ENCODE data around the gene SLC43A2.
"Not testable (repeated sequence)": the region's sequence is repeated elsewhere in the genome, so short reads cannot be mapped to it uniquely, and the experiment has no call there.

SLC43A2 gene

GRCh38 chr17:1532836-1533602 lies 95.6 kb downstream of the SLC43A2 start:
- DNase-seq: no peak

- no peak for DNase-seq
Measured at GRCh38 chr17:1529863-1530262, 98.8 kb downstream of the SLC43A2 start.

GRCh38 chr17:1526876-1527275 lies 101.8 kb downstream of the SLC43A2 start:
- DNase-seq: not testable (repeated sequence)

- DNase-seq: no peak
Measured at GRCh38 chr17:1522626-1523025, 106.0 kb downstream of the SLC43A2 start.

DNA sequence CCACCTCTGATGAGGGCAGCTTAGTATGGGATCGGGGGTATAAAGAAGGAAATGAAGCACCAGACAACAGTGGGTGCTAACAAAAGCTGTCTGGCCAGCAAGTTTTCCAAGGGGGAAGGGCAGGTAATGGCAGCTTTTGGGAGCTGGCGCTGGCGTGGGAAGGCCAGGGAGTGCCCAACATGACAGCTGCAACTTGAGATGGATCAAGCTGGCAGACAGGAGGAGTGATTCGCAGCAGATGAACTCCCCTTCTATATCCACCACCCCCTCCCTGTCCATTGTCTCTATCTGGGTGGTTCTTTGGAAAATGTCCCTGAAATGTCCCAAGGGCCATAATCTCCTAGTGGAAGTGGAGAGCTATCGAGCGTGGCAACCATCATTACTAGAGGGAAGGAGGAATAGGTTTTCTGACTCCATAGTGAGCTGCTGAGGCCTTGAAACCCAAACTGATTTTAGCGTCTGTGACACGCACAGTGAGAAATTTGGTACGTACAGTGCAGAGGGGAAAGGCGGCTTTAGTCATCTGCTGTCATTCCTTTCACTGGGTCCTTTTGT lies 107.5 kb downstream of the SLC43A2 start:
- DNase-seq: no peak

- no peak for DNase-seq
Measured at GRCh38 chr17:1519678-1520077, 109.0 kb downstream of the SLC43A2 start.

Data from NCI-H1436 (cell line).